GM10847 (cell line): ENCODE results near the gene KLF11.

Source experiments
- POLR2A ChIP-seq: IDR thresholded peaks from 2 replicates; pipeline ENCODE4 v1.6.1; 2011; ENCODE audit not compliant: insufficient read length; ENCODE audit errors: extremely low read depth

The KLF11 gene

GRCh38 chr2:10006236-10007161 lies 36.9 kb upstream of the KLF11 start:
- TF ChIP-seq POLR2A: no peak

- TF ChIP-seq POLR2A: no peak
Observed at GRCh38 chr2:10007435-10007834, 35.9 kb upstream of the KLF11 start.

GRCh38 chr2:10007921-10008808 lies 35.2 kb upstream of the KLF11 start:
- TF ChIP-seq POLR2A: no peak

GRCh38 chr2:10008809-10009176 lies 34.6 kb upstream of the KLF11 start:
- TF ChIP-seq POLR2A: no peak

GRCh38 chr2:10009271-10009810 lies 34.0 kb upstream of the KLF11 start:
- TF ChIP-seq POLR2A: no peak

DNA sequence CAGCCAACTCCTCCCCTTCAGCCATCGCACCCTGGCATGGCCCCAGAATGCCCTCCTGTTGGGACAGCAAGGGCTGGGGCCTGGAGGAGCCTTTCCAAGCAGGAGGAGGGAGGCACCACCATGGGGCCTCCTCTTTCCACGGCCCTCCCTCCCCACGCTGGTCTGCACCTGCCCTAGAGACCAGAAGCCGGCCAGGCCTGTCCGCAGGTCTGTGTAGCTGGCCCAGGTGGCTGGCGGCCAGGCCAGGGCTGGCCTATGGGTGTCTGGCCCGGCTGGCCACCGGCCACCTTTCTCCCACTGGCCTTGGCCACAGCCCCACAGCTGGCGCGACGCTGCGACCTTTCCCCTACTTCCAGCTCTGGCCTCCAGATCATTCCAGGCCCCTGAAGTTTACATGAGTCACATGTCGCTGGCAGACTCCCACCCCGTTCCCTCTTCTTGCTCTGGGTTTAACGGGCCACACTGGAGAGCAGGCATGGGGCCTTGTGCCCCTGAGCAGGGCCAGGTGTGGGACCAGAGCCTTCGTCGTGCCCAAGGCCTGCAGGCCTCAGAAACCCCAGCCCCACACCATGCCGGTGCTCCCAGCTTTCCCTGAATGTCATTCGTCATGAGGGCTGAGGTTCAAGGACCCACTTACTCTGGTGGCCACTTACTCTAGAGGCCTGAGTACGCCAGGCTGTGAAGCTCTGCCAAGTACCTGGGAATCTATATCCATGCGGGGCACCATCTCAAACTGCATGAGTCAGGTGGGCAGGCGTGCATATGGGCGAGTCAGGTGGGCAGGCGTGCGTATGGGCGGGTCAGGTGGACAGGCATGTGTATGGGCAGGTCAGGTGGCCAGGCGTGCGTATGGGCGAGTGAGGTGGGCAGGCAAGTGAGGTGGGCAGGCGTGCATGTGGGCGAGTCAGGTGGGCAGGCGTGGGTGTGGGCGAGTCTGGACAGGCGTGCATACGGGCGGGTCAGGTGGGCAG lies 33.3 kb upstream of the KLF11 start:
- TF ChIP-seq POLR2A: no peak

GRCh38 chr2:10012963-10013461 lies 30.3 kb upstream of the KLF11 start:
- no peak for TF ChIP-seq POLR2A

GRCh38 chr2:10014418-10015190 lies 28.7 kb upstream of the KLF11 start:
- no peak for TF ChIP-seq POLR2A

GRCh38 chr2:10016001-10016801 lies 27.1 kb upstream of the KLF11 start:
- TF ChIP-seq POLR2A: no peak

GRCh38 chr2:10016802-10017258 lies 26.5 kb upstream of the KLF11 start:
- no peak for TF ChIP-seq POLR2A

DNA sequence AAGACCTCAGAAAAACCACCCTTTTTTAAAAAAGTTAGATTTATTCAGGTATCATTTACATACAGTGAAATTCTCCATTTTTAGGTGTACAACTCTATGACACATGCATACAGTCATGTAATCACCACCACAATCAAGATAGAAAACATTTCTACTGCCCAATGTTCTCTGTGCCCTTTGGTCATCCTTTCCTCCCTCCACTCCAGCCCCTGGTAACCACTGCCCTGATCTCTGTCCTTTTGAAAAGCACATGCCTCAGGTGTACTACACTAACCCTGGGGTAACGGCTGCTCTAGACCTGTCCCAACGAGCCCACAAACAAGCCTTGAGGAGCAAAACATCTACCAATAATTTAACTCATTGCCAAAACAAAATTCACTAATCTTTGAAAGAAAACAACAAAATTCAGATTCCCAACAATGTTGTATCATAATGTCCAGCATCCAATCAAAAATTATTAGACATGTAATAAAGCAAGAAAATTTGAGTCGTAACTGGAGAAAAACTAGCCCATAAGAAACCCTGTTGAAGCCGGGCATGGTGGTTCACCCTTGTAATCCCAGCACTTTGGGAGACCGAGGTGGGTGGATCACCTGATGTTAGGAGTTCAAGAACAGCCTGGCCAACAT lies 25.9 kb upstream of the KLF11 start:
- no peak for TF ChIP-seq POLR2A

DNA sequence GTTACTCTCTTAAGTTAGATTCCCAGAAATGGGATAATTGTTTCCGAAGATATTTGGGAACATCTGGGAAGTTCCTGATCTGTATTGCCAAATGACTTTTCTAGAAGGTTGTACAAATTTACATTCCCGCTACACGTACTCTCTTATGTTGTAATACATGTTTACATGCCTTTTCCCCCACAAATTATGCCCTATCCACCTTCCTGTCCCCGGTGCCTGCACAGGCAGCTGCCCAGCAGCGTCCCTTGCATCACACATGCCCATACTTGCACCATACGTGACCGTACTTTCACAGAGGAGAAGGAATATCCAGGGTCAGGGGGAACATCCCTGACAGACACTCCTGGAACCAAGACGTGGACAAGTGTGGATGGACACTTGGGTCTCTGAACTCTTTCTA lies 24.2 kb upstream of the KLF11 start:
- TF ChIP-seq POLR2A: no peak
